Amniotic stem cell (primary cell): ENCODE measurements around the gene SDK1.

Experiments used
- DNase-seq: peaks from one replicate; lab custom pipeline; 2025; lab: John Stamatoyannopoulos, UW

SDK1 gene, protein sequence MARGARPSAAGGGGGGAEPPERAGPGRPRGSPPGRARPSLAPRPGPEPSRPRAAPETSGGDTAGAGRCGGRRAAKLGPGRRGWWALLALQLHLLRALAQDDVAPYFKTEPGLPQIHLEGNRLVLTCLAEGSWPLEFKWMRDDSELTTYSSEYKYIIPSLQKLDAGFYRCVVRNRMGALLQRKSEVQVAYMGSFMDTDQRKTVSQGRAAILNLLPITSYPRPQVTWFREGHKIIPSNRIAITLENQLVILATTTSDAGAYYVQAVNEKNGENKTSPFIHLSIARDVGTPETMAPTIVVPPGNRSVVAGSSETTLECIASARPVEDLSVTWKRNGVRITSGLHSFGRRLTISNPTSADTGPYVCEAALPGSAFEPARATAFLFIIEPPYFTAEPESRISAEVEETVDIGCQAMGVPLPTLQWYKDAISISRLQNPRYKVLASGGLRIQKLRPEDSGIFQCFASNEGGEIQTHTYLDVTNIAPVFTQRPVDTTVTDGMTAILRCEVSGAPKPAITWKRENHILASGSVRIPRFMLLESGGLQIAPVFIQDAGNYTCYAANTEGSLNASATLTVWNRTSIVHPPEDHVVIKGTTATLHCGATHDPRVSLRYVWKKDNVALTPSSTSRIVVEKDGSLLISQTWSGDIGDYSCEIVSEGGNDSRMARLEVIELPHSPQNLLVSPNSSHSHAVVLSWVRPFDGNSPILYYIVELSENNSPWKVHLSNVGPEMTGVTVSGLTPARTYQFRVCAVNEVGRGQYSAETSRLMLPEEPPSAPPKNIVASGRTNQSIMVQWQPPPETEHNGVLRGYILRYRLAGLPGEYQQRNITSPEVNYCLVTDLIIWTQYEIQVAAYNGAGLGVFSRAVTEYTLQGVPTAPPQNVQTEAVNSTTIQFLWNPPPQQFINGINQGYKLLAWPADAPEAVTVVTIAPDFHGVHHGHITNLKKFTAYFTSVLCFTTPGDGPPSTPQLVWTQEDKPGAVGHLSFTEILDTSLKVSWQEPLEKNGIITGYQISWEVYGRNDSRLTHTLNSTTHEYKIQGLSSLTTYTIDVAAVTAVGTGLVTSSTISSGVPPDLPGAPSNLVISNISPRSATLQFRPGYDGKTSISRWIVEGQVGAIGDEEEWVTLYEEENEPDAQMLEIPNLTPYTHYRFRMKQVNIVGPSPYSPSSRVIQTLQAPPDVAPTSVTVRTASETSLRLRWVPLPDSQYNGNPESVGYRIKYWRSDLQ (N-terminal part only)

DNA sequence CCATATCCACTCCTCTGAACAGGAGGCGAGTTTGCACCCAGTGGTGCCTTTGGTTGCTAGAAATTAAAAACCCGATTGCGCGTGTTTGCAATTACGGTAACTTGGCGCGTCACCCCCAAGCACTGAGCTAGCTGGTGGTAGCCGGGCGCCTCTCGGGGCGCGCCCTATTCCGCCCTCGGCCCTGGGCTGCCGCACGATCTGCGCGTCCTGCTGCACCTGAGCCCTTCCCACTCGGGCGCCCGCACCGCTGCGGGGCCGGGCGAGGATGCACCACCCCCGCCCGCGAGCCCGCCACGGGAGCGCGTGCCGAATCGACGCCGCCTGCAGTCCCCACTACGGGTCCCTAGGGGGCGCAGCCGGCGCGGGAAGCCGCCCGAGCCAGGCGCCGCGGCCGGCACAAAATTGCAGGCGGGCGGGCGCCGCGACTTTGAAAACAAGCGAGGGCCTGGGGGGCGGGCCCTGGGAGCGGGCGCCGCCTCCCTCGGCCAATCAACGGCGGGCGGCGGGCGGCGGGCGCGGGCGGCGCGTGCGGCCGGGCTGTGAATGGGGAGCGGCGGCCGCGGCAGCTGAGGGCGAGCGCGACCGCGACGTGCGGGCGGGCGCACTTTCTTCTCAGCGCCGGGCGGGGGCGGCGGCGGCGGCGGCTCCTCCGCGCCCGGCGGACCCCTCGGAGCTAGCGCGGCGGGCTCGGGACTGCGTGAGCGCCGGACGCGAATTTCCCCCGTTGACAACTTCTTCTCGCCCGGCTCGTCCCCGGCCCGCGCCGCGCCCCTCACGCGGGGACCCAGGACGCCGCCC, at the start of gene SDK1:
Gene SDK1, plus strand, starts transcription at position 602 of the 798 bp plus-strand sequence. CDS start 335 bp downstream, outside the sequence.
- peak; percentile 36 for DNase-seq

DNA sequence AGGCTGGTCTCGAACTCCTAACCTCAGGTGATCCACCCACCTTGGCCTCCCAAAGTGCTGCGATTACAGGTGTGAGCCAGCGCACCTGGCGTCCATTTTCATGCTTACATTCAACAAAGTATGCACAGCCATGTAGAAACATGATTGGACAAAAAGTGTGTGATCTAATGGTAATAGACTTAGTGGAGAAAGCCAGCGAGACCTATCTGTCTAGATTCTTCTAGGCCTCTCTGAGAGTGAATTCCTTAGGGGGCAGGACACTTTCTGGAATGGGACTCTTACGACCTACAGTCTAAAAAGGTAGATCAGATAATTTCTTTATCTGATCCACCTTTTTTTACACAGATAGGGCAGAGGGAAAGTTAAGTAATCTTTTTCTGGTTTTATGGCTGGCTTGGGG, 46.3 kb upstream of the SDK1 start:
- DNase-seq = no peak

DNA sequence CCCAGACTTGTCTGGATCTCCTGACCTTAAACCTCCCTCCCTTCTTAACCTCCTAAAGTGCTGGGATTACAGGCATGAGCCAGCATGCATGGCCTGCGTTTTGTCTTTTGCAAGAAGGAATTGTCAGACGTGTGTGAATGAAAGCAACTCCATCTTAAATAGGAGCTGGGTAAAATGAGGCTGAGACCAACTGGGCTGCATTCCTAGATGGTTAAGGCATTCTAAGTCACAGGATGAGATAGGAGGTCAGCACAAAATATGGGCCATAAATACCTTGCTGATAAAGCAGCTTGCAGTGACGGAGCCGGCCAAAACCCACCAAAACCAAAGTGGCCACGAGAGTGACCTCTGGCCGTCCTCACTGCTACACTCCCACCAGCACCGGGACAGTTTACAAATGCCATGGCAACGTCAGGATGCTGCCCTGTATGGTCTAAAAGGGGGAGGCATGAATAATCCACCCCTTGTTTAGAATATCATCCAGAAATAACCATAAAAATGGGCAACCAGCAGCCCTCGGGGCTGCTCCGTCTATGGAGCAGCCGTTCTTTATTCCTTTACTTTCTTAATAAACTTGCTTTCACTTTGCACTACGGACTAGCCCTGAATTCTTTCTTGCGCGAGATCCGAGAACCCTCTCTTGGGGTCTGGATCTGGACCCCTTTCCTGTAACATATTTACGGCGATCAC, 41.2 kb upstream of the SDK1 start:
- no peak for DNase-seq

DNA sequence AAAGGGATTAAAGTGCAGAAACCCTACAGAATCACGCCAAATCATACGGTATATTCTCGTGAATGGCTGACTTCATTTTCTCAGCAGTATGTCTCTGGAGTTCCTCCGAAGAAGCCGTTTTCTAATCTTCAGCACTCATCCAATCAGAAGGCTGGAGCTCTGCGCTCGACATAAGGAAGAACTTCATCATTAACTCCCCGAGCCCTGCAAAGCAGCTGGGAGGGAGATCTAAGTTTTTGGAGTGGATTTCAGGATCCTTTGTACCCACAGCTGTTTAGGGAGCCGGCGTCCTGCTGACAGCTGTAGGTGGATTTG, 40.7 kb upstream of the SDK1 start:
- no peak for DNase-seq

DNA sequence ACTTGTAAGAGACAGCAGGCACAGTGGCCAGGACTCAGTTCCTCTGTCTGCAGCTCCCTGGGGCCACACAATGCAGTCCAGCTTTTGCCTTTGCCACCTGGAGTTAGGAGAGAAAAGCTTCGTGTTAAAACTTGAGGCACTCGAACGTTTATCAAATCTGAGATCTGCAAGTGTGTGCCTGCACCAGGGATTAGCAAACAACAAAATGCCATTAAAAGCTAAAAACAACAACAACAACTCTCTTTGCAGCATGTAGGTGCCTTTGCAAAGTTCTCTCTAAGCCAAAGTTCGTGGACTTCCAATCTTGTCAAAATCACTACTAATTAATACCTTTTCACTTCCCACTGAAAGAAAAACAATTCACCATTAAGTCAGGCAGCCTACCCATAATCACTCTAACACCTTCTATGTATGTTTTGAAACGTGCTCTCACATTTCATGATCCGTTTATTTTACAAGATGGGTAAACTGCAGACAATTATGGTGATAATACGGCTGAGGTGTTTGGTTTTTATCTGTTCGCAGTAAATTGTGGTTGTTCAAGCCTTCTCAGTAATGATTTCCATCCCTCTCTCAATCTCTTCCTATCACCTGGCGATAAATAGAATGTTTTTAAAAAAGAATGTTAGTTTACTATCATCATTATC, 36.2 kb upstream of the SDK1 start:
- DNase-seq = no peak

DNA sequence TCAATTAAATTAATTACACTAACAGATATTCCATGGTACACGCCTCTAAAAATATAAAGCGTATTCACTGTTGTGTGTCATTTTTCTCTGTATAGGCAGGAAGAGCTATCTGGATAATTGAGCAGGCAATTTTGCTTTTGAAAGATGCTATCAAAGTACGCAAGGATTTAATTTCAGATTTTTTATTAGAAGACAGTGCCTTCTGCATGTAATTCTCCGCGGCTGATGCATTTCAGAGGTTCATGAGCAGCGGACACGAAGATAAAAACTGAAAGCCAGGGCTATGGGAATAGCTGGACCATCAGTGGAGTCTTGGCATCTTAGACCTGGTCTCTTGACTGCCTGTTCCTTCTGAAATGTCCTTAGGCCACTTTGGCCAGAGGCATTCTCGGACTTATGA, 35.7 kb upstream of the SDK1 start:
- DNase-seq = no peak

DNA sequence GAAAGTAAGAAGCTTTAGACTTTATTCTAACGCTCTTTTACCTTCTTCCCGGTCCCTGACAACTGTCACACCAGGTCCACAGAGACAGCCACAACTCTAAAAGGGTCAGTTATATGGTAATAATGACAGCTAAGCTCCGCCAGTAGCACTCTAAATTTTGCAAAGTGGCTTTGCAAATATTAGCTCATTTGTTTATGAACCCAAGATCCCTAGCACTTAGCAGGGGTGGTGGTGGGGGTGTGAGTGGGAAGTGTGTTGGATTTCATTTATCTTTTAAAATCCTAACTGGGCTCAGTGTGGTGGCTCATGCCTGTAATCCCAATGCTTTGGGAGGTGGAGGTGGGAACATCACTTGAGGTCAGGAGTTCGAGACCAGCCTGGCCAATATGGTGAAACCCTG, 34.8 kb upstream of the SDK1 start:
- no peak for DNase-seq

DNA sequence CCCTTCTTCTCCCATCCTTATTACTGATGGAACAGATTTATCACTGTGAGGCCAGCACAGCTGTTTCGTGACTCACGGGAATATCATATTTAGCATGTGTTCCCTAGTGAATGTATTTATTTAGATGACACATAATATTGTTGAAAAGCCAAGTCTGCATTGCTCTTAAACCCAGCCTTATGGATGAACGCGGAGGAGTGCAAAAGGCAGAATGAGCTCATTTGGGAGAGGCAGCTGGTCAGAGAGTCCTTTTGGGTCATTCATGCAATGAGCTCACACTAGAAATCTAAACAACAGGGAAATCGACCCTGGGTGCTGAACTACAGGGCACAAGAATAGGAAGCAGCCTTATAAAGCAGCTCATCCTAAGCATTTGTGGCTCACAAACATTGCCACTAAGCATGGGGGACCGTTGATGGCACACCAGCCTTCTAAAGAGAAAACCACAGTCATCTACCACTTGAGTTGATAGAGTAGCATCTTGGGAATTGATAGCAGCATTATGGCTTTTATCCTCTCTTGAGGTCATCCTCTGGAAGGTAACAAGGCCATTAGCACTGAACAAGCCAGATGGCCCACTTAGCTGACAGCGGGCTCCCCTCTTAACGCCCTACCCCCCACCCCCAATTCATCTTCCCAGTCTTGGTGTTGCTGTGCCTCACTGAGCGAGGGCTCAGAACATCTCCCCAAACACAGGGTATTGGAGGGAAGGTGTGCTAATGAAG, 32.9 kb upstream of the SDK1 start:
- peak; percentile 9 for DNase-seq

DNA sequence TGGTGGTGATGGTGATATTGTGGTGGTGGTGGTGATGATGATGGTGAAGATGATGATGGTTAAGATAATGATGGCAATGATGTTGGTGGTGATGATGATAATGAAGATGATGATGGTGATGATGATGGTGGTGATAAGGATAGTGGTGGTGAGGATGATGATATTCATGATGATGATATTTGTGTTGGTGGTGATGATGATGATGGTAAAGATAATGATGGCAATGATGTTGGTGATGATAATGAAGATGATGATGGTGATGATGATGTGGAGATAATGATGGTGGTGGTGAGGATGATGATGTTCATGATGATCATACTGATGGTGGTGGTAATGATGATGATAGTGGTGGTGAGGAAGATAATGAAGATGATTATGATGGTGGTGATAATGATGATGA, 30.7 kb upstream of the SDK1 start:
- no peak for DNase-seq

DNA sequence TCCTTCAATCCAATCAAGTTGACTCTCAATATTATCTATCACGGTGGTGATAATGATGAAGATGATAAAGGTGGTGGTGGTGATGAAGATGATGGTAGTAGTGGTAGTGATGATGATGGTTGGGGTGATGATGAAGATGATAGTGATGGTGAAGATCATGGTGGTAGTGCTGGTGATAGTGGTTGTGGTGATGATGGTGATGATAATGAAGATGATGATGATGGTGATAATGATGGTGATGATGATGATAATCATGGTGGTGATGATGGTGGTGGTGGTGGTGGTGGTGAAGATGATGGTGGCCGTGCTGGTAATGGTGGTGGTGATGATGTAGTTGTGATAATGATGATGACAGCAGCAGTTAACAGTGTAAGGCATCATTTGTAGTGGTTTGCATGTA, 29.8 kb upstream of the SDK1 start:
- DNase-seq = no peak

DNA sequence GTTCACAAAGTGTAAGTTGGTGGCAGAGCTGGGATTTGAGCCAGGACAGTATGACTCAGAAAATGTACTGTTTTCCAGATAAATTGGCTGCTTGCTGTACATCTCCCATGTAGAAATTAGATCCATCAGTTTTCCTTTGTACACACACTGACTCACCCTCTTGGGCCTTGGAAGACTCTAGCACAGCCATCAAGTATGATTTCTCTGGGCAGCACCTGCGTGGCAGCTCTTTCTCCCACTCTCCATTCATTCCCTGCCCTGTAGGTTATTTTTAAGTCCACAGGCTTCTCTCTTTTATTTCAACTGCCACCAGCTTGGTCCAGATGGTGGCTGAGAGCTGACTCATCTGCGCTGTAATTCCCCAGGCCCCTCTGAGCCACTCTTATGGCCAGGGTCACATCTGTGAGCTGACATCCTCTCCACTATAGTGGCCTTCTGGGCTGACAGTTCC, 28.3 kb upstream of the SDK1 start:
- DNase-seq = no peak

DNA sequence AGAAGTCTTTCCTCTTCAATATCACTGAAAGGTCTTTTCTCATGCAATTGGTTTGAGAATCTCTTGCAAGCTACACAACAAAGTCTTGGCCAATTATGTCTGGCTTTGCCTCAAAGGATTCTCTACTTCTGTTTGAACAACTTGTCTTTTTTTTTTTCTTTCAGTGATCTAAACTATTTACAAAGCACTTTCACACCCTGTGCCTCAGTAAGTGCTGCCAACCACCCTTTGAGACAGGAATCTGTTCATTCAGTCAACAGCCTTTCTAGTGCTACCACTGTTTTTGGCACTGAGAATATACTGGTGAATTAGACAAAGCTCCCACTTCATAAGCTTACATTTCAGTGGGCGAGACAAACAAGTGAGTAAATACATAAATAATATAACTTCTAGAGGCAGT, 26.9 kb upstream of the SDK1 start:
- DNase-seq = no peak

DNA sequence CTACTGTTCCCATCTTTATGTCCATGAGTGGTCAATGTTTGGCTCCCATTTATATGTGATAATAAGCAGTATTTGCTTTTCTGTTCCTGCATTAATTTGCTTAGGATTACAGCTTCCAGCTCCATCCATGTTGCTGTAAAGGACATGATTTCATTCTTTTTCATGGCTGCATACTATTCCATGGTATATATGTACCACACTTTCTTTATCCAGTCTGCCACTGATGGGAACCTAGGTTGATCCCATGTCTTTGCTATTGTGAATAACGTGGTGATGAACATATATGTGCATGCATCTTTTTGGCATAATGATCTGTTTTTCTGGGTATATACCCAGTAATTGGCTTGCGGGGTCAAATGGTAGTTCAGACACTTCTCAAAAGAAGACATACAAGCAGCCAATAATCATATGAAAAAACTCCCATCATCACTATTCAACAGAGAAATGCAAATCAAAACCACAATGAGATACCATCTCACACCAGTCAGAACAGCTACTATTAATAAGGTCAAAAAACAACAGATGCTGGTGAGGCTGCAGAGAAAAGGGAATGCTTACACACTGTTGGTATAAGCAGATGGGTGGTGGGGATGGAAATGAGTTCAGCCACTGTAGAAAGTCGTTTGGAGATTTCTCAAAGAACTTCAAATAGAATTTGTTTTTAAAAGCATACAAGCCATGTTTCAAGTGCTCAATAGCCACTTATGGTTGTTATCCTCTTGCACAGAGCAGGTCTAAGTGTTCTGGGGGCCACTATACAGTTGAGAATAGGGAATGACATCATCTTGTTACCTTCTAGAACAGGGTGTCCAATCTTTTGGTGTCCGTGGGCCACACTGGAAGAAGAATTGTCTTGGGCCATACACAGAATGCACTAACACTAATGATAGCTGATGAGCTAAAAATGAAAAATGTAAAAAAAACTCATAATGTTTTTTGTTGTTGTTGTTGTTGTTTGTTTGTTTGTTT, 23.2 kb upstream of the SDK1 start:
- no peak for DNase-seq

DNA sequence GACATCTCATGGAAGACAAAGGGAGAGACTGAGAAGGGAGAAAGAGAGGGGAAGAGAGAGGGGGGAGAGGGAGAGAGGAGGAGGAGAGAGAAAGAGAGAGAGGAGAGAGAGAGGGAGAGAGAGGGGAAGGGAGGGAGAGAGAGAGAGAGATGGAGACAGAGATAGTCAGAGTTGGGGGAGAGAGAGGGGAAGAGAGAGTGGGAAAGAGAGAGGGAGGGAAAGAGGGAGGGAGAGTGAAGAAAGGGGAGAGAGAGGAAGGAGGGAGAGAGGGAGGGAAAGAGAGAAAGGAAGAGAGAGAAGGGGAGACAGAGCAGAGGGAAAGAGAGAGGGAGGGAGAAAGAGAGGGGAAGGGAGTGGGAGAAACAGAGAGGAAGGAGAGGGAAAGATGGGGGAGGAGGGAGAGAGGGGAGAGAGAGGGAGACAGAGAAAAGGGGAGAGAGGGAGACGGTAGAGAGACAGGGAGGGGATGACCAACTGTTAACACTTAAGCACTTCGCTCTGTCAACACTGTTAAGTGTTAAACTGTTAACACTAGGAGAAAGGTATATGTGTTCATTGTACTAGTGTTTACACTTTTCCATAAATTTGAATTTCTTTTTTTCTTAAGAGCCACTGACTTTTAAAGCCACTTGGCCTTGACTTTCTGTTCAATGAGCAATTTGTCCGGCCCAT, 21.8 kb upstream of the SDK1 start:
- no peak for DNase-seq

DNA sequence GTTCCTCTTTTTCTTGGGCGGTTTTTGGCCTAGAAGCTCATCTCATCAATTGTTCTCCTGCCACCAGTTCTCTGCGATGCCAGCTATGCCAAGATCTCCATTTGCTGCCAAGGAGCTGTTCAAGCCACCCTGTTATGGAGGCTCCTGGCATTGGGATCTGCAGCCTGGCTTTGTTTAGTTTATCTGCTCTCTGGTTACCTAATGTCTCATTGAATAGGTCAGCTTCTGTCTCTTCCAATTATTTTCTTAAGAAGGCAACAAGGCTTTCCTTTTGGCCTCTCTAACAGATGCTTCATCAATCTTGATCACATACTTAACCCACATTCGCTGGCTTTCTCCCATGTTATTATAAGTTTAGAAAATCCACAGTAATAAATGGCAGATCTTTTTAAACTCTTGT, 20.6 kb upstream of the SDK1 start:
- DNase-seq = no peak

DNA sequence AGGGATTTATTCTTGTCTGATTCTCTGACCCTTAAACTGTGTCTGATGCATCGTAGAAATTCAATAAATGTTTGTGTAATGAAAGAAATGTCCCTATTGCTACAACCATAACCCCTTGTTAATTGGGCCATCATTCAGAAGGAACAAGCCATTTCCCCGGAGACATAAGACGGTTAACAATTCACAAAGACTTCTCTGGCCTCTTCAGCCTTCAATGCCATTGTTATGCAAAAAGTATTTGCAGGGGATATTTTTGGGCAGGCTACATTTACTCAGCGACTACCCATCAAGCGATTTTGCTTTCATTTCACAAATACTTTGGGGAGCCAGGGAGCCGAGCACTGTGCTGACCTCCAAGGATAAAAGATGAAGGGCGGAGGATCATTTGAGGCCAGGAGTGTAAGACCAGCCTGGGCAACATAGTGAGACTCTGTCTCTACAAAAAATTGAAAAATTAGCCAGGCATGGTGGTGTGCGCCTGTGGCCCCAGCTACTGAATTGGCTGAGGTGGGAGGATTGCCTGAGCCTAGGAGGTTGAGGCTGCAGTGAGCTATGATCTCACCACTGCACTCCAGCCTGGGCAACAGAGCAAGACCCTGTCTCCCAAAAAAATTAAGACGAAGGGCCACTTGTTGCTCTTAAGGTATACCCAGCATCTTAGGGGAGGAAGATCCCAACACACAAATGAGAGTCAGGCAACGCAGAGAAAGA, 20.0 kb upstream of the SDK1 start:
- DNase-seq = no peak

DNA sequence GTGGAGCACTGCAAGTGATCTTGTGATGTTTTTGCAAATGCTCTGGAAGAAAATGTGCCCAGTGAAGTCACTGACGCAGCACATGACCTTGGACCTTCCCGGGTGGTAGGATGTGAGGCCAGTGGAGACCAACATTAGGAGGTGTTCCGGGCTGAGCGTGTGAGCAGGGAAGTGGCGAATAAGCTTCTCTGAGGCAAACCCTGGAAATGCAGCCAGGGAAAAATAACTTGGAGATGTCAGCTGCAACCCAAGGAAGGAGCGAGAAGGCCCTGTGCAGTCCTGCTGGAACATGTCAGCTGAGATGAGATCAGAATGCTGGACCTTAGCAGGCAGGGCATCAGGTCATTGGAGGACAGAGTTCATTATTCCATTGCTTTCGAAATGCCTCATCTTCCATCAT, 18.6 kb upstream of the SDK1 start:
- DNase-seq = no peak
